ENCODE measurements around the gene ATP7A. TPM values are rescaled to one million over a fixed set of nuclear protein-coding genes. Genes with fewer than 3 reads are reported as not detected.

Gene ATP7A
- total RNA-seq, 1 experiment from 2014 or later: 6.3 TPM

GRCh38 chrX:77966361-77966760, 55.9 kb downstream of the ATP7A start:
- ChIA-PET CTCF (no interaction called here), RAD21 (ENCODE audit: low non-redundant PET in 1 of 2, low total read pairs in 2 of 2, uncharacterized antibody in 2 of 2, unreplicated experiment in 2 of 2) (no interaction called here), POLR2A (no interaction called here)
- Histone ChIP-seq H3K4me2 (ENCODE audit: low read length) (no peak overlapping the region), H3K9me2 (ENCODE audit: insufficient read depth) (no peaks in the 10 kb centered on the region), H3K9me3 (ENCODE audit: control insufficient read depth in 1 of 2, insufficient read depth in 1 of 2, low read depth in 1 of 2, low read length in 2 of 2) (no peaks in the 10 kb centered on the region), H3K4me3 (replicated peaks in 1 of 2; ENCODE audit: low read depth in 1 of 2, low read length in 2 of 2) (no peak overlapping the region), H3K4me1 (ENCODE audit: control insufficient read depth in 1 of 2, insufficient read depth in 2 of 2, low read length in 2 of 2) (no peaks in the 10 kb centered on the region), H2AFZ (ENCODE audit: low read depth, low read length, poor library complexity, severe bottlenecking) (no peak overlapping the region), H3K27me3 (ENCODE audit: insufficient read depth, low read length) (no peaks in the 10 kb centered on the region), H4K20me1 (ENCODE audit: insufficient read depth) (no peaks in the 10 kb centered on the region), H3K36me3 (ENCODE audit: control insufficient read depth in 1 of 2, insufficient read depth in 2 of 2, low read length in 2 of 2) (no peaks in the 10 kb centered on the region), H3K9ac (ENCODE audit: low read length) (no peak overlapping the region), H3K79me2 (ENCODE audit: insufficient read depth, low read length) (no peaks in the 10 kb centered on the region), H3K27ac (ENCODE audit: low read depth, low read length) (no peak overlapping the region)
- no peak for DNase-seq (ENCODE audit: low read depth, low spot score)
- intact Hi-C loops (cut with micrococcal nuclease): no loop called here
- no peak for ATAC-seq
- no peak for TF ChIP-seq POLR2AphosphoS5 (IDR thresholded peaks at IDR 0.05; ENCODE audit: low read depth, low read length)
- no TSS peak for BruUV-seq (replicated peaks)

DNA sequence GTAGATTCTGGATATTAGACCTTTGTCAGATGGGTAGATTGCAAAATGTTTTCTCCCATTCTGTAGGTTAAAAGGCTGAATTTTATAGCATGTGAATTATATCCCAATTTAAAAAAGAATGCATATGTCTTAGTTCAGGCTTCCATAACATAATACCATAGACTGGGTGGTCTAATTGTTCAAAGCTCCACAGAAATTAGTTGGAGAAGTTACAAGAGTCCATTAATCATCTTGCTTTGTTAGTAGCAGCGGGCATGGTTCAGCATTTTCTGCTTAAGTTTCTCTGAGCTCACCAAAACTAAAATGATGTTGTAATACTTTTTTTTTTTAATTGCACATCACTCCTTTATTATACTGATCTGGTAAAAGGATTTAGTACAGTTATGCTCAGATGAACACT, 57.1 kb downstream of the ATP7A start:
- DNase-seq (ENCODE audit: low read depth, low spot score) (no peak), ATAC-seq (no peak)
- H4K20me1 ChIP-seq (ENCODE audit: insufficient read depth): no peaks in the 10 kb centered on the region
- H3K9ac ChIP-seq (ENCODE audit: low read length): no peak overlapping the region
- intact Hi-C loops (cut with micrococcal nuclease): no loop called here
- RAD21 ChIA-PET (ENCODE audit: low non-redundant PET in 1 of 2, low total read pairs in 2 of 2, uncharacterized antibody in 2 of 2, unreplicated experiment in 2 of 2): no interaction called here
- no peaks in the 10 kb centered on the region for H3K36me3 ChIP-seq (ENCODE audit: control insufficient read depth in 1 of 2, insufficient read depth in 2 of 2, low read length in 2 of 2)
- no peak overlapping the region for H3K27ac ChIP-seq (ENCODE audit: low read depth, low read length)
- no peaks in the 10 kb centered on the region for H3K79me2 ChIP-seq (ENCODE audit: insufficient read depth, low read length)
- TF ChIP-seq FOSL1 (IDR thresholded peaks at IDR 0.05; ENCODE audit: low read depth) (no peak), YY1 (IDR thresholded peaks at IDR 0.05; ENCODE audit: extremely low read depth, insufficient replicate concordance, low read depth, low read length) (no peak), JUND (IDR thresholded peaks at IDR 0.05) (no peak)
- BruUV-seq (replicated peaks): no TSS peak
- no peak overlapping the region for H2AFZ ChIP-seq (ENCODE audit: low read depth, low read length, poor library complexity, severe bottlenecking)
- H3K4me1 ChIP-seq (ENCODE audit: control insufficient read depth in 1 of 2, insufficient read depth in 2 of 2, low read length in 2 of 2): no peaks in the 10 kb centered on the region
- no peak overlapping the region for H3K4me3 ChIP-seq (replicated peaks in 1 of 2; ENCODE audit: low read depth in 1 of 2, low read length in 2 of 2)
- no peaks in the 10 kb centered on the region for H3K9me3 ChIP-seq (ENCODE audit: control insufficient read depth in 1 of 2, insufficient read depth in 1 of 2, low read depth in 1 of 2, low read length in 2 of 2)
- H3K9me2 ChIP-seq (ENCODE audit: insufficient read depth): no peaks in the 10 kb centered on the region
- POLR2A ChIA-PET: no interaction called here
- no peaks in the 10 kb centered on the region for H3K27me3 ChIP-seq (ENCODE audit: insufficient read depth, low read length)
- H3K4me2 ChIP-seq (ENCODE audit: low read length): no peak overlapping the region
- CTCF ChIA-PET: no interaction called here

- Histone ChIP-seq H3K4me1 (ENCODE audit: control insufficient read depth in 1 of 2, insufficient read depth in 2 of 2, low read length in 2 of 2) (no peaks in the 10 kb centered on the region), H2AFZ (ENCODE audit: low read depth, low read length, poor library complexity, severe bottlenecking) (no peak within 1 kb of the TSS), H3K4me3 (replicated peaks in 1 of 2; ENCODE audit: low read depth in 1 of 2, low read length in 2 of 2) (no peak within 1 kb of the TSS), H3K79me2 (ENCODE audit: insufficient read depth, low read length) (no peaks in the 10 kb centered on the region), H3K36me3 (ENCODE audit: control insufficient read depth in 1 of 2, insufficient read depth in 2 of 2, low read length in 2 of 2) (no peaks in the 10 kb centered on the region), H3K27me3 (ENCODE audit: insufficient read depth, low read length) (no peaks in the 10 kb centered on the region), H3K4me2 (ENCODE audit: low read length) (no peak within 1 kb of the TSS), H4K20me1 (ENCODE audit: insufficient read depth) (no peaks in the 10 kb centered on the region), H3K9me3 (ENCODE audit: control insufficient read depth in 1 of 2, insufficient read depth in 1 of 2, low read depth in 1 of 2, low read length in 2 of 2) (no peaks in the 10 kb centered on the region), H3K9ac (ENCODE audit: low read length) (no peak within 1 kb of the TSS), H3K9me2 (ENCODE audit: insufficient read depth) (no peaks in the 10 kb centered on the region), H3K27ac (ENCODE audit: low read depth, low read length) (no peak within 1 kb of the TSS)
- CTCF ChIA-PET: no interaction called here
- POLR2A ChIA-PET: no interaction called here
- intact Hi-C loops (cut with micrococcal nuclease): no loop called here
- DNase-seq (ENCODE audit: low read depth, low spot score): no peak
- no peak for ATAC-seq
- TF ChIP-seq CBX3 (IDR thresholded peaks at IDR 0.05; ENCODE audit: low read depth) (no peak), RAD21 (IDR thresholded peaks at IDR 0.05; ENCODE audit: low read depth) (no peak)
- RAD21 ChIA-PET (ENCODE audit: low non-redundant PET in 1 of 2, low total read pairs in 2 of 2, uncharacterized antibody in 2 of 2, unreplicated experiment in 2 of 2): no interaction called here
- BruUV-seq (replicated peaks): no TSS peak
These were observed 59.0 kb downstream of the ATP7A start, which contains the start of gene PGAM4 for GRCh38 chrX:77969538-77969937. PGAM4 (minus strand) TSS chrX:77969638; CDS start chrX:77969638, 0 bp downstream.
